PFSK-1 (cell line): ENCODE results near the gene ZFP69.

Experiments
- POLR2AphosphoS5 ChIP-seq: IDR thresholded peaks from 2 replicates; pipeline ENCODE4 v1.6.1; 2012; ENCODE audit warnings: low read depth, mild to moderate bottlenecking, control low read depth, low read length, moderate library complexity
- REST ChIP-seq, 2 experiments: IDR thresholded peaks; 2 replicates each; pipeline versions ENCODE4 v1.6.1 to v1.8.0; 2011 to 2012; ENCODE audit warnings: low read depth in 2 of 2, low read length in 2 of 2, control low read depth in 1 of 2, inconsistent platforms in 1 of 2, mild to moderate bottlenecking in 1 of 2, moderate library complexity in 1 of 2; ENCODE audit not compliant: insufficient read depth in 1 of 2
- SIN3A ChIP-seq: IDR thresholded peaks from 2 replicates; pipeline ENCODE4 v1.6.1; 2012; ENCODE audit warnings: mild to moderate bottlenecking, low read length, moderate library complexity, borderline replicate concordance; ENCODE audit not compliant: insufficient read depth
- TAF1 ChIP-seq: IDR thresholded peaks from 2 replicates; pipeline ENCODE4 v1.6.1; 2012; ENCODE audit warnings: low read length, control low read depth, borderline replicate concordance; ENCODE audit not compliant: insufficient read depth

GRCh38 chr1:40435471-40435870 is 41.6 kb upstream of the ZFP69 start:
- no peak for TF ChIP-seq SIN3A
- no peak for TF ChIP-seq POLR2AphosphoS5
- no peak for TF ChIP-seq REST (IDR thresholded peaks at IDR 0.05; ENCODE audit: insufficient read depth in 1 of 2, low read depth in 2 of 2, low read length in 2 of 2)
- TF ChIP-seq TAF1: no peak
